GM12878 (cell line): ENCODE results near the gene MAP3K6. TPM values are rescaled to one million over a fixed set of nuclear protein-coding genes. Genes with fewer than 3 reads are reported as not detected.

Source experiments
- ATAC-seq: fragments of 200-7000 bp; cut with Tn5 transposase; 3 replicates; pipeline ENCODE4 v1.9.1; 2020; ENCODE audit warnings: mild to moderate bottlenecking, moderate library complexity
- BruUV-seq: library from RNA; stranded (reverse); fragments of 400-500 nt; replicated peaks from 2 replicates; lab custom pipeline; 2021; lab: Mats Ljungman, UMichigan
- CTCF ChIA-PET: fragments of 300-600 bp; sonication (Branson Sonifier 250); formaldehyde crosslinking; extraction: SDS; loops from one replicate; lab custom pipeline; 2021; ENCODE audit warnings: inconsistent platforms; lab: Yijun Ruan, JAX
- POLR2A ChIA-PET: fragments of 350-600 bp; formaldehyde crosslinking; extraction: SDS; loops from one replicate; lab custom pipeline; 2021; ENCODE audit warnings: inconsistent platforms; lab: Charles Lee
- RAD21 ChIA-PET: fragments of 300-600 bp; sonication (Branson Sonifier 250); formaldehyde crosslinking; loops from one replicate; lab custom pipeline; 2023; ENCODE audit warnings: antibody characterized with exemption; ENCODE audit not compliant: unreplicated experiment; lab: Charles Lee
- SMC1A ChIA-PET: fragments of 300-600 bp; sonication (Branson Sonifier 250); formaldehyde crosslinking; loops from one replicate; lab custom pipeline; 2023; ENCODE audit not compliant: unreplicated experiment, uncharacterized antibody; lab: Charles Lee
- DNase-seq: peaks from one replicate; pipeline ENCODE4 v3.0.0-alpha.2; 2011; ENCODE audit warnings: low read depth, low spot score
- FAIRE-seq: peaks from 3 replicates; lab custom pipeline; 2011; peaks lifted over from hg19 to GRCh38; lab: Jason Lieb, UNC
- H2AFZ ChIP-seq: 2 replicates; pipeline ENCODE4 v1.6.0; 2011; ENCODE audit warnings: low read depth, low read length, control low read depth; ENCODE audit not compliant: control insufficient read depth
- H3K27ac ChIP-seq: 2 replicates; pipeline ENCODE4 v1.5.1; 2011; ENCODE audit warnings: control low read depth; ENCODE audit not compliant: control insufficient read depth, insufficient read depth
- H3K27me3 ChIP-seq, 2 experiments: replicated peaks in 1 of 2; 2 replicates each; pipeline versions ENCODE4 v1.6.0 to v1.6.1; 2011; ENCODE audit warnings: low read length in 1 of 2; ENCODE audit not compliant: control insufficient read depth in 2 of 2, insufficient read depth in 2 of 2
- H3K36me3 ChIP-seq, 2 experiments: 2 replicates each; pipeline ENCODE4 v1.5.1; 2011; ENCODE audit warnings: low read length in 1 of 2; ENCODE audit not compliant: control insufficient read depth in 2 of 2, insufficient read depth in 2 of 2
- H3K4me1 ChIP-seq: 2 replicates; pipeline ENCODE4 v1.6.1; 2011; ENCODE audit warnings: mild to moderate bottlenecking, low read length, moderate library complexity, mixed read lengths; ENCODE audit not compliant: control insufficient read depth, insufficient read depth
- H3K4me2 ChIP-seq: 2 replicates; pipeline ENCODE4 v1.6.0; 2011; ENCODE audit warnings: control low read depth; ENCODE audit not compliant: control insufficient read depth, insufficient read depth
- H3K4me3 ChIP-seq: fragments of 200-600 bp; sonication (generic); 2 replicates; pipeline ENCODE4 v1.5.1; 2016
- H3K79me2 ChIP-seq: 2 replicates; pipeline ENCODE4 v1.6.0; 2011; ENCODE audit warnings: low read length; ENCODE audit not compliant: control insufficient read depth, insufficient read depth
- H3K9ac ChIP-seq: 2 replicates; pipeline ENCODE4 v1.8.0; 2011; ENCODE audit warnings: low read length, control low read depth, mixed read lengths; ENCODE audit not compliant: control insufficient read depth, insufficient read depth
- H3K9me3 ChIP-seq: replicated peaks from 3 replicates; pipeline ENCODE4 v1.5.1; 2011; ENCODE audit warnings: mild to moderate bottlenecking, low read length; ENCODE audit not compliant: control insufficient read depth, insufficient read depth
- H4K20me1 ChIP-seq: 2 replicates; pipeline ENCODE4 v1.6.0; 2011; ENCODE audit not compliant: control insufficient read depth, insufficient read depth
- CREM ChIP-seq: IDR thresholded peaks from 2 replicates; pipeline ENCODE4 v1.6.1; 2014; ENCODE audit warnings: antibody characterized with exemption, low read depth
- GABPA ChIP-seq: IDR thresholded peaks from 2 replicates; pipeline ENCODE4 v1.6.1; 2014; ENCODE audit warnings: antibody characterized with exemption, low read depth, mild to moderate bottlenecking, inconsistent platforms
- MTA2 ChIP-seq: fragments of 450-650 bp; IDR thresholded peaks from 2 replicates; pipeline ENCODE4 v1.6.1; 2016; ENCODE audit warnings: low read depth, mild to moderate bottlenecking, moderate library complexity
- MYB ChIP-seq: fragments of 150-350 bp; IDR thresholded peaks from 2 replicates; pipeline ENCODE4 v1.6.1; 2014; ENCODE audit warnings: mild to moderate bottlenecking, low read depth, low read length, borderline replicate concordance
- NBN ChIP-seq: fragments of 450-650 bp; IDR thresholded peaks from 2 replicates; pipeline ENCODE4 v1.6.1; 2016
- RBBP5 ChIP-seq: fragments of 200-600 bp; sonication (generic); conservative IDR thresholded peaks from 2 replicates; pipeline ENCODE4 v1.6.1; 2016
- RELA ChIP-seq: fragments of 450-650 bp; IDR thresholded peaks from 2 replicates; pipeline ENCODE4 v1.8.0; 2014; ENCODE audit warnings: borderline replicate concordance; ENCODE audit not compliant: partially characterized antibody
- SMAD1 ChIP-seq: fragments of 450-650 bp; IDR thresholded peaks from 2 replicates; pipeline ENCODE4 v1.6.1; 2018; ENCODE audit warnings: mild to moderate bottlenecking, low read depth; ENCODE audit not compliant: partially characterized antibody
- SMC3 ChIP-seq: IDR thresholded peaks from 2 replicates; pipeline ENCODE4 v1.6.1; 2011; ENCODE audit warnings: low read length, improper control_type of control experiment, borderline replicate concordance
- YY1 ChIP-seq: IDR thresholded peaks from 2 replicates; pipeline ENCODE4 v1.6.1; 2011; ENCODE audit warnings: low read depth, mild to moderate bottlenecking, low read length
- WGBS: methylation state at CpG from one replicate; pipeline ENCODE4 v1.1.6; 2016; ENCODE audit warnings: low lambda C conversion rate; ENCODE audit not compliant: insufficient replicate concordance, insufficient coverage; ENCODE audit errors: missing lambda C conversion rate; 5-methylcytosine and 5-hydroxymethylcytosine counted together
- in situ Hi-C: fragments of 300-500 bp; cut with MboI; formaldehyde crosslinking; loops from 9 replicates; pipeline ENCODE4 v1.14.3; 2018; ENCODE audit warnings: mixed read lengths
- intact Hi-C: fragments of 100-400 bp; cut with micrococcal nuclease; formaldehyde crosslinking; loops from one replicate; pipeline ENCODE4 v1.14.2; 2022; ENCODE audit not compliant: unreplicated experiment
- polyA plus RNA-seq, 11 experiments: library from polyadenylated mRNA; depleted of rRNA in 4 of 11; unstranded in 6 of 11; stranded (reverse) in 5 of 11; fragments of >200 nt; fragmentation: Nextera tagmentation in 4 of 11; fragmentation: Illumina TruSeq in 1 of 11; extraction: Ambion mirVana in 4 of 11; extraction: Trizol in 1 of 11; gene quantifications; 1 replicate in 1 of 11; 2 replicates in 10 of 11; pipeline versions ENCODE4 v1.2.1 to v1.2.3, GENCODE V29; 2011 to 2016; ENCODE audit warnings: inconsistent platforms in 2 of 11, missing spikeins in 2 of 11, low read depth in 1 of 11
- total RNA-seq, 4 experiments: library from RNA; depleted of rRNA in 3 of 4; stranded (reverse); fragments of >200 nt in 3 of 4; fragmentation: Illumina TruSeq in 1 of 4; extraction: Trizol in 1 of 4; gene quantifications; 2 replicates each; pipeline versions ENCODE4 v1.2.1 to v1.2.3, GENCODE V29; 2013 to 2021
- TF ChIP-seq, protein P1 (sequence below): IDR thresholded peaks from 2 replicates; pipeline ENCODE4 v1.6.1; 2012; ENCODE audit warnings: improper control_type of control experiment, low read depth, low read length; ENCODE audit not compliant: insufficient replicate concordance
- TF ChIP-seq, protein P2 (sequence below): IDR thresholded peaks from 2 replicates; pipeline ENCODE4 v1.6.1; 2012; ENCODE audit warnings: low read depth, low read length, improper control_type of control experiment

Gene MAP3K6
- total and polyA plus RNA-seq, 10 of the 15 experiments (the other 5 are each of a cell fraction or from before 2014, with no cell fraction given) = 0.15 to 3.4 (median 1.2) TPM; not detected in 1

GRCh38 chr1:27412502-27412901, 45.7 kb upstream of the MAP3K6 start (continued):
- TF ChIP-seq, protein P1, sequence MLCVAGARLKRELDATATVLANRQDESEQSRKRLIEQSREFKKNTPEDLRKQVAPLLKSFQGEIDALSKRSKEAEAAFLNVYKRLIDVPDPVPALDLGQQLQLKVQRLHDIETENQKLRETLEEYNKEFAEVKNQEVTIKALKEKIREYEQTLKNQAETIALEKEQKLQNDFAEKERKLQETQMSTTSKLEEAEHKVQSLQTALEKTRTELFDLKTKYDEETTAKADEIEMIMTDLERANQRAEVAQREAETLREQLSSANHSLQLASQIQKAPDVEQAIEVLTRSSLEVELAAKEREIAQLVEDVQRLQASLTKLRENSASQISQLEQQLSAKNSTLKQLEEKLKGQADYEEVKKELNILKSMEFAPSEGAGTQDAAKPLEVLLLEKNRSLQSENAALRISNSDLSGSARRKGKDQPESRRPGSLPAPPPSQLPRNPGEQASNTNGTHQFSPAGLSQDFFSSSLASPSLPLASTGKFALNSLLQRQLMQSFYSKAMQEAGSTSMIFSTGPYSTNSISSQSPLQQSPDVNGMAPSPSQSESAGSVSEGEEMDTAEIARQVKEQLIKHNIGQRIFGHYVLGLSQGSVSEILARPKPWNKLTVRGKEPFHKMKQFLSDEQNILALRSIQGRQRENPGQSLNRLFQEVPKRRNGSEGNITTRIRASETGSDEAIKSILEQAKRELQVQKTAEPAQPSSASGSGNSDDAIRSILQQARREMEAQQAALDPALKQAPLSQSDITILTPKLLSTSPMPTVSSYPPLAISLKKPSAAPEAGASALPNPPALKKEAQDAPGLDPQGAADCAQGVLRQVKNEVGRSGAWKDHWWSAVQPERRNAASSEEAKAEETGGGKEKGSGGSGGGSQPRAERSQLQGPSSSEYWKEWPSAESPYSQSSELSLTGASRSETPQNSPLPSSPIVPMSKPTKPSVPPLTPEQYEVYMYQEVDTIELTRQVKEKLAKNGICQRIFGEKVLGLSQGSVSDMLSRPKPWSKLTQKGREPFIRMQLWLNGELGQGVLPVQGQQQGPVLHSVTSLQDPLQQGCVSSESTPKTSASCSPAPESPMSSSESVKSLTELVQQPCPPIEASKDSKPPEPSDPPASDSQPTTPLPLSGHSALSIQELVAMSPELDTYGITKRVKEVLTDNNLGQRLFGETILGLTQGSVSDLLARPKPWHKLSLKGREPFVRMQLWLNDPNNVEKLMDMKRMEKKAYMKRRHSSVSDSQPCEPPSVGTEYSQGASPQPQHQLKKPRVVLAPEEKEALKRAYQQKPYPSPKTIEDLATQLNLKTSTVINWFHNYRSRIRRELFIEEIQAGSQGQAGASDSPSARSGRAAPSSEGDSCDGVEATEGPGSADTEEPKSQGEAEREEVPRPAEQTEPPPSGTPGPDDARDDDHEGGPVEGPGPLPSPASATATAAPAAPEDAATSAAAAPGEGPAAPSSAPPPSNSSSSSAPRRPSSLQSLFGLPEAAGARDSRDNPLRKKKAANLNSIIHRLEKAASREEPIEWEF = no peak
- TF ChIP-seq RELA (no peak), NBN (no peak), CREM (no peak)
- TF ChIP-seq, protein P2, sequence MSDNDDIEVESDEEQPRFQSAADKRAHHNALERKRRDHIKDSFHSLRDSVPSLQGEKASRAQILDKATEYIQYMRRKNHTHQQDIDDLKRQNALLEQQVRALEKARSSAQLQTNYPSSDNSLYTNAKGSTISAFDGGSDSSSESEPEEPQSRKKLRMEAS = no peak

- ATAC-seq (no peak), FAIRE-seq (no peak), DNase-seq (no peak)
- 48% methylated on average over 2 of the region's 2 CpGs for WGBS
- no peaks in the 10 kb centered on the region for H3K9me3 ChIP-seq
- H3K27me3 ChIP-seq = no peaks in the 10 kb centered on the region
- no peaks in the 10 kb centered on the region for H4K20me1 ChIP-seq
- H3K4me3 ChIP-seq = no peak overlapping the region
- H2AFZ ChIP-seq = no peak overlapping the region
- CTCF ChIA-PET = interaction anchor here (1.0 to 2.1 kb wide), 4 partner anchors 14 to 114 kb away, joined by 3 to 7 read pairs (median 4); no protein-coding TSS in a partner anchor
- intact Hi-C loops (no loop called here), in situ Hi-C loops (no loop called here)
- BruUV-seq = no TSS peak
- POLR2A ChIA-PET = interaction anchor here (0.8 to 0.9 kb wide), 2 partner anchors 20 to 218 kb away, joined by 3 read pairs; no protein-coding TSS in a partner anchor
- H3K4me1 ChIP-seq = peaks cover 5% of the 10 kb centered on the region; the same call in 1 of the 2 replicates
- no peak overlapping the region for H3K4me2 ChIP-seq
- peak overlapping the region; percentile 33 for H3K27ac ChIP-seq
- H3K36me3 ChIP-seq = peaks cover 35 to 46% of the 10 kb centered on the region in 2 experiments
- SMC1A ChIA-PET = interaction anchor here (0.7 to 22.2 kb wide), 4 partner anchors 34 to 197 kb away, joined by 3 to 470 read pairs (median 3); no protein-coding TSS in a partner anchor
- H3K79me2 ChIP-seq = no peaks in the 10 kb centered on the region
- H3K9ac ChIP-seq = no peak overlapping the region
- TF ChIP-seq SMAD1 = no peak
- no peak for TF ChIP-seq MTA2
- no peak for TF ChIP-seq MYB
- TF ChIP-seq GABPA = no peak
- no peak for TF ChIP-seq YY1
- no peak for TF ChIP-seq RBBP5
- TF ChIP-seq SMC3 = no peak
- RAD21 ChIA-PET = interaction anchor here (1.0 to 1.6 kb wide), 2 partner anchors 9 to 196 kb away, joined by 3 to 5 read pairs; no protein-coding TSS in a partner anchor
Measured at GRCh38 chr1:27410709-27411108, 43.9 kb upstream of the MAP3K6 start.
